Colonic mucosa (tissue), 4 donors: ENCODE measurements around the gene ASH1L. TPM values are rescaled to one million over a fixed set of nuclear protein-coding genes. Genes with fewer than 3 reads are reported as not detected.

Source experiments
- DNase-seq: peaks from one replicate; pipeline ENCODE4 v3.0.0-alpha.2; 2020
- H3K27ac ChIP-seq: fragments of 200-600 bp; one replicate; pipeline ENCODE4 v1.8.0; 2021
- H3K27me3 ChIP-seq: fragments of 200-600 bp; one replicate; pipeline ENCODE4 v1.8.0; 2021
- H3K36me3 ChIP-seq: fragments of 200-600 bp; one replicate; pipeline ENCODE4 v1.8.0; 2021
- H3K4me1 ChIP-seq: fragments of 200-600 bp; one replicate; pipeline ENCODE4 v1.8.0; 2021; ENCODE audit warnings: mild to moderate bottlenecking
- H3K4me3 ChIP-seq: fragments of 200-600 bp; one replicate; pipeline ENCODE4 v1.8.0; 2021
- H3K9ac ChIP-seq, 2 donors: one replicate each; pipeline ENCODE4 v1.7.0; 2013; ENCODE audit warnings: control low read depth in 2 of 2, low read depth in 2 of 2, low read length in 2 of 2
- H3K9me3 ChIP-seq: fragments of 200-600 bp; one replicate; pipeline ENCODE4 v1.8.0; 2021
- intact Hi-C: fragments of 100-400 bp; cut with DNase I; formaldehyde crosslinking; loops from one replicate; pipeline ENCODE4 v1.14.1; 2022
- total RNA-seq, 2 donors: library from RNA; stranded (reverse); fragmentation: NEBNext Ultra II Directional in 1 of 2; extraction: Animal tissue kit (Norgen Biotek cat#: 25700) in 1 of 2; gene quantifications; one replicate each; pipeline ENCODE4 v1.2.1, GENCODE V29; 2021
- TF ChIP-seq, protein P1 (sequence below): fragments of 200-600 bp; IDR thresholded peaks from one replicate; pipeline ENCODE4 v1.8.0; 2022; ENCODE audit warnings: antibody characterized with exemption, mild to moderate bottlenecking
- donor health status: healthy.
- donor health status: DM: no; HTN: no; CAD: no.
- donor health status: DM: no; HTN: no; CAD: no.

The ASH1L gene
- total RNA-seq, 2 donors from 2014 or later, result 37.7 to 47.2 TPM

DNA sequence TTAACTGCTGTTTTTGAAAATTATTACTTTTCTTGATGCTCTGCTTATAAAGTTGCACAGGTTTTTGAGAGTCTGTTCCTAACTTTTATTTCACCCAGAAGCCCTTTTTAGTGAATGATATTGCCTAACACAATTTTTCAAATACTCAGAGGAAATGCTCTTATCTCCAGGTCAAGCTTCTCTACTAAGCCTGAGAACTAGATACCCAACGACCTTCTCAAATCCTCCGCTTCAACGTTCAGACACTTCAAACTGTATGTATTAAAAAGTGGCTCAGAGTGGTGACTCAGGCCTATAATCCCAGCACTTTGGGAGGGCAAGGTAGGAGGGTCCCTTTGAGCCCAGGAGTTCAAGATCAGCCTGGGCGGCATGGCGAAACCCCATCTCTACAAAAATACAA lies 88.5 kb downstream of the ASH1L start:
- TF ChIP-seq, protein P1, sequence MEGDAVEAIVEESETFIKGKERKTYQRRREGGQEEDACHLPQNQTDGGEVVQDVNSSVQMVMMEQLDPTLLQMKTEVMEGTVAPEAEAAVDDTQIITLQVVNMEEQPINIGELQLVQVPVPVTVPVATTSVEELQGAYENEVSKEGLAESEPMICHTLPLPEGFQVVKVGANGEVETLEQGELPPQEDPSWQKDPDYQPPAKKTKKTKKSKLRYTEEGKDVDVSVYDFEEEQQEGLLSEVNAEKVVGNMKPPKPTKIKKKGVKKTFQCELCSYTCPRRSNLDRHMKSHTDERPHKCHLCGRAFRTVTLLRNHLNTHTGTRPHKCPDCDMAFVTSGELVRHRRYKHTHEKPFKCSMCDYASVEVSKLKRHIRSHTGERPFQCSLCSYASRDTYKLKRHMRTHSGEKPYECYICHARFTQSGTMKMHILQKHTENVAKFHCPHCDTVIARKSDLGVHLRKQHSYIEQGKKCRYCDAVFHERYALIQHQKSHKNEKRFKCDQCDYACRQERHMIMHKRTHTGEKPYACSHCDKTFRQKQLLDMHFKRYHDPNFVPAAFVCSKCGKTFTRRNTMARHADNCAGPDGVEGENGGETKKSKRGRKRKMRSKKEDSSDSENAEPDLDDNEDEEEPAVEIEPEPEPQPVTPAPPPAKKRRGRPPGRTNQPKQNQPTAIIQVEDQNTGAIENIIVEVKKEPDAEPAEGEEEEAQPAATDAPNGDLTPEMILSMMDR, result no peak
- no peaks in the 10 kb centered on the region for H3K4me1 ChIP-seq
- H3K9me3 ChIP-seq, result no peaks in the 10 kb centered on the region
- no peak overlapping the region for H3K4me3 ChIP-seq
- DNase-seq, result no peak
- H3K36me3 ChIP-seq, result no peaks in the 10 kb centered on the region
- no peak overlapping the region for H3K27ac ChIP-seq
- no peaks in the 10 kb centered on the region for H3K27me3 ChIP-seq
- no peak overlapping the region for H3K9ac ChIP-seq
- intact Hi-C loops, result no loop called here

GRCh38 chr1:155473151-155473821 lies 89.3 kb downstream of the ASH1L start:
- H3K9ac ChIP-seq, result no peak overlapping the region
- TF ChIP-seq, protein P1, result no peak
- intact Hi-C loops, result no loop called here

GRCh38 chr1:155472491-155473083 lies 90.0 kb downstream of the ASH1L start:
- no peak for DNase-seq
- H3K4me3 ChIP-seq, result no peak overlapping the region
- no peak overlapping the region for H3K9ac ChIP-seq
- H3K9me3 ChIP-seq, result no peaks in the 10 kb centered on the region
- no peaks in the 10 kb centered on the region for H3K27me3 ChIP-seq
- no peaks in the 10 kb centered on the region for H3K4me1 ChIP-seq
- intact Hi-C loops, result no loop called here
- TF ChIP-seq, protein P1, result no peak
- H3K27ac ChIP-seq, result no peak overlapping the region
- H3K36me3 ChIP-seq, result no peaks in the 10 kb centered on the region

More at GRCh38 chr1:155473151-155473821, 89.3 kb downstream of the ASH1L start:
- no peaks in the 10 kb centered on the region for H3K9me3 ChIP-seq
- no peaks in the 10 kb centered on the region for H3K4me1 ChIP-seq
- H3K27ac ChIP-seq, result no peak overlapping the region
- no peak overlapping the region for H3K4me3 ChIP-seq
- DNase-seq, result no peak
- H3K27me3 ChIP-seq, result no peaks in the 10 kb centered on the region
- H3K36me3 ChIP-seq, result no peaks in the 10 kb centered on the region

DNA sequence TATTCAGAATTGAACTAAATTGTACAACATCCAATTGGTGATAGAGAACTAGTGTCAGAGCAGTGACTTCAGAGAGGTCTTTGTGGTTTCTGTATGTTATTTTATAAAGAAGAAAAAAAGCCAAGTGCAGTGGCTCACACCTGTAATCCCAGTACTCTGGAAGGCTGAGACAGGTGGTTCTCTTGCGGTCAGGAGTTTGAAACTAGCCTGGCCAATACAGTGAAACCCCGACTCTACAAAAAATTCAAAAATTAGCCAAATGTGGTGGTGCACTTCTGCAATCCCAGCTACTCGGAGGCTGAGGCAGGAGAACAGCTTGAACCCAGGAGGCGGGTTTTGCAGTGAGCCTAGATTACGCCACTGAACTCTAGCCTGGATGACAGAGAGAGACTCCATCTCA lies 90.7 kb downstream of the ASH1L start:
- H3K4me3 ChIP-seq, result no peak overlapping the region
- TF ChIP-seq, protein P1, result no peak
- no peak overlapping the region for H3K27ac ChIP-seq
- H3K27me3 ChIP-seq, result no peaks in the 10 kb centered on the region
- no peak for DNase-seq
- no peak overlapping the region for H3K9ac ChIP-seq
- intact Hi-C loops, result no loop called here
- no peaks in the 10 kb centered on the region for H3K9me3 ChIP-seq
- H3K36me3 ChIP-seq, result no peaks in the 10 kb centered on the region
- no peaks in the 10 kb centered on the region for H3K4me1 ChIP-seq

- no peak overlapping the region for H3K9ac ChIP-seq
- intact Hi-C loops, result no loop called here
- no peaks in the 10 kb centered on the region for H3K27me3 ChIP-seq
- no peaks in the 10 kb centered on the region for H3K4me1 ChIP-seq
- no peaks in the 10 kb centered on the region for H3K36me3 ChIP-seq
- no peak overlapping the region for H3K27ac ChIP-seq
- TF ChIP-seq, protein P1, result no peak
- H3K4me3 ChIP-seq, result no peak overlapping the region
- no peak for DNase-seq
- no peaks in the 10 kb centered on the region for H3K9me3 ChIP-seq
Observed at GRCh38 chr1:155471026-155471425, 91.6 kb downstream of the ASH1L start.
